ENCODE results near the gene UBE3B. TPM values are rescaled to one million over a fixed set of nuclear protein-coding genes. Genes with fewer than 3 reads are reported as not detected.
"Not testable (repeated sequence)": the region's sequence is repeated elsewhere in the genome, so short reads cannot be mapped to it uniquely, and the experiment has no call there.

Gene UBE3B
- total RNA-seq, 1 donor from 2014 or later, result 28.4 TPM

DNA sequence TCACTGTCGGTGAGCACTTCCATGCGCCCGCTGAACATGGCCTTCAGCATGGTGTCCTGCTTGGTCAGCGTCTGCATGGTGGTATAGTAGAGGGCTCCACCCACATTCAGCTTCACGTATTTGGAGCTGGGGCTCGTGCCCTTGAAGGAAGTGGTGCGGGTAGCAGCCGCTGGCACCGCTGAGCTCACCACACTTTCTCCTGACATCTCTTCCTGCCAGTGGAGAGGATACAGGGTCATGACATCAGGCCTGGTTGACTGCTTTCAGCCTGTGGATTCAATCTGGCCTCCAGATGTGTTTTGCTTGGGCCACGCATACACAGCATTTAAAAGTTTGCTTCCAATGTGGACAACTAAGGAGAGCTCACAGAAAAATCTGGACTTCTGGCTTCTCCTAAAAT, 7.9 kb upstream of the UBE3B start:
- Histone ChIP-seq H3F3A (ENCODE audit: low read depth) (no peaks in the 10 kb centered on the region), H3K27ac (no peak overlapping the region), H3K36me3 (no peaks in the 10 kb centered on the region), H4K20me1 (ENCODE audit: low read depth) (peaks cover 88% of the 10 kb centered on the region), H3K4me2 (no peak overlapping the region), H3K9me3 (ENCODE audit: low read depth) (no peaks in the 10 kb centered on the region), H3K27me3 (no peaks in the 10 kb centered on the region), H3K9ac (no peak overlapping the region), H2AFZ (replicated peaks) (no peak overlapping the region), H3K79me2 (ENCODE audit: low read depth) (peaks cover 85% of the 10 kb centered on the region), H3K4me1 (no peaks in the 10 kb centered on the region), H3K4me3 (no peak overlapping the region)
- Mint-ChIP-seq H3K9me3 (no peaks in the 10 kb centered on the region), H3K36me3 (peaks cover 25% of the 10 kb centered on the region), H3K27ac (no peak overlapping the region), H3K4me3 (no peak overlapping the region), H3K4me1 (peaks cover 43% of the 10 kb centered on the region), H3K27me3 (ENCODE audit: insufficient read depth, low read depth) (peaks cover 2% of the 10 kb centered on the region)
- no peak for DNase-seq (ENCODE audit: low spot score)
- TF ChIP-seq, protein P1, sequence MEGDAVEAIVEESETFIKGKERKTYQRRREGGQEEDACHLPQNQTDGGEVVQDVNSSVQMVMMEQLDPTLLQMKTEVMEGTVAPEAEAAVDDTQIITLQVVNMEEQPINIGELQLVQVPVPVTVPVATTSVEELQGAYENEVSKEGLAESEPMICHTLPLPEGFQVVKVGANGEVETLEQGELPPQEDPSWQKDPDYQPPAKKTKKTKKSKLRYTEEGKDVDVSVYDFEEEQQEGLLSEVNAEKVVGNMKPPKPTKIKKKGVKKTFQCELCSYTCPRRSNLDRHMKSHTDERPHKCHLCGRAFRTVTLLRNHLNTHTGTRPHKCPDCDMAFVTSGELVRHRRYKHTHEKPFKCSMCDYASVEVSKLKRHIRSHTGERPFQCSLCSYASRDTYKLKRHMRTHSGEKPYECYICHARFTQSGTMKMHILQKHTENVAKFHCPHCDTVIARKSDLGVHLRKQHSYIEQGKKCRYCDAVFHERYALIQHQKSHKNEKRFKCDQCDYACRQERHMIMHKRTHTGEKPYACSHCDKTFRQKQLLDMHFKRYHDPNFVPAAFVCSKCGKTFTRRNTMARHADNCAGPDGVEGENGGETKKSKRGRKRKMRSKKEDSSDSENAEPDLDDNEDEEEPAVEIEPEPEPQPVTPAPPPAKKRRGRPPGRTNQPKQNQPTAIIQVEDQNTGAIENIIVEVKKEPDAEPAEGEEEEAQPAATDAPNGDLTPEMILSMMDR (IDR thresholded peaks at IDR 0.05), result no peak
- TF ChIP-seq EZH2phosphoT487 (IDR thresholded peaks at IDR 0.05) (no peak), EZH2 (IDR thresholded peaks at IDR 0.05) (no peak)

DNA sequence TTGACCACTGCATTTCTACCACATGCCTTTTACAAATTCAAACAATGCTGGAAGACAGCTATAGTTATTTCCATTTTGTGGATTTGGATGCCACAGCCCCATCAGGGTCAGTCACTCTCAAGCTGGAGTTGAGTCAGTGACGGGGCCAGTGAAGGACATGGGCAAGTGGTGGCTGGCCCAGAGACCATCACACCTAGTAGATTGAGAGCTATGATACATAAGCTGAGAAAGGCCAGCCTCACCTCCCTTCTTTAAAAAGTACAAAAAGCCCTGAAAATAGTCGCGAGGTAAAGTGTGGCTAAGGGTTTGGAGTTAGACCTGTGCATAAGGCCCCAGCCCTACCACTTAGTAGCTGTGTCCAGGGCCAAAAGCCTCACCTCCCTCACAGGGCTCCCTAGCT, 4.4 kb upstream of the UBE3B start:
- H3K27me3 ChIP-seq, result no peaks in the 10 kb centered on the region
- Mint-ChIP-seq H3K4me1 (peaks cover 39% of the 10 kb centered on the region), H3K4me3 (no peak overlapping the region), H3K36me3 (peaks cover 12% of the 10 kb centered on the region), H3K27me3 (ENCODE audit: insufficient read depth, low read depth) (peaks cover 6% of the 10 kb centered on the region), H3K9me3 (no peaks in the 10 kb centered on the region), H3K27ac (peak overlapping the region; percentile 13)
- H3K4me1 ChIP-seq, result peaks cover 7% of the 10 kb centered on the region
- no peak overlapping the region for H3K4me3 ChIP-seq
- TF ChIP-seq, protein P1 (IDR thresholded peaks at IDR 0.05), result no peak
- TF ChIP-seq EZH2 (IDR thresholded peaks at IDR 0.05) (no peak), EZH2phosphoT487 (IDR thresholded peaks at IDR 0.05) (no peak)
- H3K9ac ChIP-seq, result no peak overlapping the region
- H4K20me1 ChIP-seq (ENCODE audit: low read depth), result peaks cover 77% of the 10 kb centered on the region
- H2AFZ ChIP-seq (replicated peaks), result no peak overlapping the region
- H3F3A ChIP-seq (ENCODE audit: low read depth), result no peaks in the 10 kb centered on the region
- no peak overlapping the region for H3K27ac ChIP-seq
- peaks cover 92% of the 10 kb centered on the region for H3K79me2 ChIP-seq (ENCODE audit: low read depth)
- no peak for DNase-seq (ENCODE audit: low spot score)
- H3K9me3 ChIP-seq (ENCODE audit: low read depth), result no peaks in the 10 kb centered on the region
- no peaks in the 10 kb centered on the region for H3K36me3 ChIP-seq
- no peak overlapping the region for H3K4me2 ChIP-seq

DNA sequence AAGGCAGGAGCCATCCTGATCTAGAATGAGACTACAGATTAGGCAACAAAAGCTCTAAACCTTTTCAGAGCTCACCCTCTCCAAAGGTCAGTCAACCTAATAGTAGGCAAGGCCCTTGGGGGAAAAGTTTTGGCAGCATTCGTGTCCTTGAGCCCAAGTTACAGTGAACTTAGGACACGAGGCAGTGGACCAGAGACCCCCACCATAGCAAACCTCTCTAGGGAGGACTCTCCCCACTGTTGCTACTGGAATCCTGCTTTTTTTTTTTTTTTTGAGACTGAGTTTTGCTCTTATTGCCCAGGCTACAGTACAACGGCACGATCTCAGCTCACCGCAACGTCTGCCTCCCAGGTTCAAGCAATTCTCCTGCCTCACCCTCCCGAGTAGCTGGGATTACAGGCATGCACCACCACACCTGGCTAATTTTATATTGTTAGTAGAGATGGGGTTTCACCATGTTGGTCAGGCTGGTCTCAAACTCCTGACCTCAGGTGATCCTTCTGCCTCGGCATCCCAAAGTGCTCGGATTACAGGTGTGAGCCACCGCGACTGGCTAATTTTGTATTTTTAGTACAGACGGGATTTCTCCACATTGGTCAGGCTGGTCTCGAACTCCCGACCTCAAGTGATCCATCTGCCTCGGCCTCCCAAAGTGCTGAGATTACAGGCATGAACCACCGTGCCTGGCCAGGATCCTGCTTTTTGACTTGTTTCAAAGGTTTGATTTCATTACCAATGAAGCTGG, 3.7 kb upstream of the UBE3B start:
- H3K4me1 Mint-ChIP-seq, result peaks cover 33% of the 10 kb centered on the region
- H4K20me1 ChIP-seq (ENCODE audit: low read depth), result peaks cover 73% of the 10 kb centered on the region
- H3K4me3 Mint-ChIP-seq, result not testable (repeated sequence)

DNA sequence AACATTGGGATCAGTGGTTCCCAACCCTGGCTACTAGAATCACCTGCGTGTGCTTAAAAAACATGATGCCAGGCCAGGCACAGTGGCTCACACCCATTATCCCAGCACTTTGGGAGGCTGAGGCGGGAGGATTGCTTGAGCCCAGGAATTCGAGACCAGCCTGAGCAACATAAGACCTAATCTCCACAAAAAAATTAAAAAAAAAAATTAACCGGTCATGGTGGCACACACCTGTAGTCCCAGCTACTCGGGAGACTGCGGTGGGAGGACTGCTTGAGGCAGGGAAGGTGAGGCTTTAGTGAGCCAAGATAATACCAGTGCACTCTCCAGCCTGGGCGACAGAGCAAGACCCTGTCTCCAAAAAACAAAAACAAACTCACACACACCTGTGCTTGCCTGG, 2.3 kb upstream of the UBE3B start:
- H3K9ac ChIP-seq, result no peak overlapping the region
- H3K27ac ChIP-seq, result no peak overlapping the region
- no peak overlapping the region for H3K4me2 ChIP-seq
- H4K20me1 ChIP-seq (ENCODE audit: low read depth), result peaks cover 62% of the 10 kb centered on the region
- H3K9me3 ChIP-seq (ENCODE audit: low read depth), result no peaks in the 10 kb centered on the region
- DNase-seq (ENCODE audit: low spot score), result no peak
- H3K4me1 Mint-ChIP-seq, result peaks cover 36% of the 10 kb centered on the region
- H3K79me2 ChIP-seq (ENCODE audit: low read depth), result peaks cover 95% of the 10 kb centered on the region
- no peak overlapping the region for H3K4me3 ChIP-seq
- no peaks in the 10 kb centered on the region for H3F3A ChIP-seq (ENCODE audit: low read depth)
- no peaks in the 10 kb centered on the region for H3K9me3 Mint-ChIP-seq
- no peaks in the 10 kb centered on the region for H3K36me3 ChIP-seq
- no peak overlapping the region for H3K27ac Mint-ChIP-seq
- H3K27me3 ChIP-seq, result no peaks in the 10 kb centered on the region
- H3K4me1 ChIP-seq, result peaks cover 14% of the 10 kb centered on the region
- TF ChIP-seq EZH2 (IDR thresholded peaks at IDR 0.05) (no peak), EZH2phosphoT487 (IDR thresholded peaks at IDR 0.05) (no peak)
- TF ChIP-seq, protein P1 (IDR thresholded peaks at IDR 0.05), result no peak
- peaks cover 5% of the 10 kb centered on the region for H3K27me3 Mint-ChIP-seq (ENCODE audit: insufficient read depth, low read depth)
- H3K36me3 Mint-ChIP-seq, result peaks cover 2% of the 10 kb centered on the region
- H3K4me3 Mint-ChIP-seq, result peak overlapping the region; percentile 95
- H2AFZ ChIP-seq (replicated peaks), result no peak overlapping the region

More for the DNA sequence above, 3.7 kb upstream of the UBE3B start:
- not testable (repeated sequence) for H2AFZ ChIP-seq (replicated peaks); H3K9me3 ChIP-seq (ENCODE audit: low read depth); H3K27me3 ChIP-seq; H3K9me3 Mint-ChIP-seq; H3K4me2 ChIP-seq; H3K27ac Mint-ChIP-seq; H3K36me3 ChIP-seq; H3K4me3 ChIP-seq; H3F3A ChIP-seq (ENCODE audit: low read depth); H3K36me3 Mint-ChIP-seq; H3K27me3 Mint-ChIP-seq (ENCODE audit: insufficient read depth, low read depth); H3K9ac ChIP-seq; H3K27ac ChIP-seq; DNase-seq (ENCODE audit: low spot score)
- Histone ChIP-seq H3K4me1 (peaks cover 13% of the 10 kb centered on the region), H3K79me2 (ENCODE audit: low read depth) (peaks cover 95% of the 10 kb centered on the region)
